Ovary (tissue), 10 donors: ENCODE results near the gene PABPC5. TPM values are rescaled to one million over a fixed set of nuclear protein-coding genes. Genes with fewer than 3 reads are reported as not detected.
A peak's percentile ranks its signal among the peaks of the same experiment; 100 is the strongest.

Experiments used
- DNase-seq, 5 donors: peaks; one replicate each; pipeline ENCODE4 v3.0.0-alpha.2; 2019 to 2020
- H3K27ac ChIP-seq, 2 donors: fragments of 200-600 bp; one replicate each; pipeline versions ENCODE4 v1.5.1 to v1.8.0; 2019 to 2022
- H3K27me3 ChIP-seq: fragments of 200-600 bp; one replicate; pipeline ENCODE4 v1.8.0; 2022
- H3K36me3 ChIP-seq: fragments of 200-600 bp; sonication (generic); one replicate; pipeline ENCODE4 v1.5.1; 2019
- H3K4me1 ChIP-seq: one replicate; pipeline ENCODE4 v1.8.1; 2013; ENCODE audit warnings: mild to moderate bottlenecking, moderate library complexity; ENCODE audit not compliant: insufficient read depth
- H3K4me3 ChIP-seq: fragments of 200-600 bp; sonication (generic); one replicate; pipeline ENCODE4 v1.5.1; 2017
- H3K9me3 ChIP-seq, 2 donors: fragments of 200-600 bp in 1 of 2; sonication (generic) in 1 of 2; one replicate each; pipeline versions ENCODE4 v1.5.1 to v1.8.1; 2013 to 2019; ENCODE audit warnings: mild to moderate bottlenecking in 1 of 2, moderate library complexity in 1 of 2
- EP300 ChIP-seq: sonication (generic); formaldehyde crosslinking; IDR thresholded peaks from one replicate; pipeline ENCODE4 v1.6.1; 2017; ENCODE audit warnings: antibody characterized with exemption
- POLR2A ChIP-seq: fragments of 450-650 bp; IDR thresholded peaks from one replicate; pipeline ENCODE4 v1.6.1; 2017; ENCODE audit warnings: antibody characterized with exemption, mild to moderate bottlenecking, moderate library complexity
- WGBS, 3 donors: extraction: QIAGEN DNeasy Blood & Tissue Kit in 1 of 3; methylation state at CpG; one replicate each; pipeline versions ENCODE4 v1.1.5 to v1.1.7; 2013 to 2017; 5-methylcytosine and 5-hydroxymethylcytosine counted together
- intact Hi-C, 4 donors: fragments of 100-400 bp; cut with DNase I; formaldehyde crosslinking; loops; one replicate each; pipeline versions ENCODE4 v1.11.0 to v1.15.1; 2022 to 2023
- long read RNA-seq, 3 donors: library from polyadenylated mRNA in 2 of 3; unstranded in 2 of 3; transcript quantifications; one replicate each; pipeline ENCODE4 v2.0.0 and lab custom pipeline, GENCODE V29; 2021 to 2026
- polyA plus RNA-seq, 2 donors: library from polyadenylated mRNA; stranded (reverse); fragments of 200-250 nt in 1 of 2; fragments of 350-450 nt in 1 of 2; fragmentation: Illumina TruSeq in 1 of 2; extraction: RNeasy Lipid Tissue Mini Kit (QIAGEN cat#74804) in 1 of 2; gene quantifications; one replicate each; pipeline ENCODE4 v1.2.3, GENCODE V29; 2013 to 2014
- small RNA-seq: library from RNA; depleted of rRNA; stranded (forward); fragments of <200 nt; gene quantifications from one replicate; pipeline ENCODE3, GENCODE V24; 2016
- total RNA-seq, 7 donors: library from RNA; depleted of rRNA in 2 of 7; stranded (reverse); fragments of >200 nt in 2 of 7; fragmentation: NEBNext Ultra II Directional in 3 of 7; extraction: Animal tissue kit (Norgen Biotek cat#: 25700) in 3 of 7; gene quantifications; one replicate each; pipeline versions ENCODE4 v1.1.0 to v1.2.4, GENCODE V29; 2016 to 2023
- TF ChIP-seq, protein P1 (sequence below), 3 donors: fragments of 450-650 bp in 2 of 3; fragments of 200-600 bp in 1 of 3; IDR thresholded peaks; one replicate each; pipeline versions ENCODE4 v1.5.1 to v1.8.0; 2016 to 2022; ENCODE audit warnings: antibody characterized with exemption in 3 of 3, mild to moderate bottlenecking in 1 of 3
- donor health status: DM: no; HTN: no; CAD: no; lungs with moderate emphysema.
- donor health status: DM: no; HTN: no; CAD: no.
- donor health status: Bipolar disorder and iron deficiency.
- donor health status: DM: yes; HTN: yes; CAD: no.
- donor health status: DM: no; HTN: no; CAD: no.
- donor health status: DM: yes; HTN: yes; CAD: no.

The PABPC5 gene
- total RNA-seq (10 to 100 TPM in 1 of 7 donors, 1 to 10 TPM in 6; 4.8 to 12.9 (median 7.1) TPM), polyA plus RNA-seq (1 to 10 TPM; 5.8 to 6.9 TPM)
- long read RNA-seq, donor 1, transcript PABPC5-201 (2 exons, 3,221 nt): major isoform, 12 of 25 reads
- long read RNA-seq, donor 1, partial matches to known transcripts: 0 of 25 reads
- long read RNA-seq, donor 1, other reads (novel, unspliced or antisense): 11 of 25 reads
- long read RNA-seq, donor 2, partial matches to known transcripts: 0 of 3 reads
- long read RNA-seq, donor 2, other reads (novel, unspliced or antisense): 0 of 3 reads
- long read RNA-seq, donor 3, transcript PABPC5-201 (2 exons, 3,221 nt): major isoform, 5 of 8 reads
- long read RNA-seq, donor 3, partial matches to known transcripts: 0 of 8 reads
- long read RNA-seq, donor 3, other reads (novel, unspliced or antisense): 3 of 8 reads

DNA sequence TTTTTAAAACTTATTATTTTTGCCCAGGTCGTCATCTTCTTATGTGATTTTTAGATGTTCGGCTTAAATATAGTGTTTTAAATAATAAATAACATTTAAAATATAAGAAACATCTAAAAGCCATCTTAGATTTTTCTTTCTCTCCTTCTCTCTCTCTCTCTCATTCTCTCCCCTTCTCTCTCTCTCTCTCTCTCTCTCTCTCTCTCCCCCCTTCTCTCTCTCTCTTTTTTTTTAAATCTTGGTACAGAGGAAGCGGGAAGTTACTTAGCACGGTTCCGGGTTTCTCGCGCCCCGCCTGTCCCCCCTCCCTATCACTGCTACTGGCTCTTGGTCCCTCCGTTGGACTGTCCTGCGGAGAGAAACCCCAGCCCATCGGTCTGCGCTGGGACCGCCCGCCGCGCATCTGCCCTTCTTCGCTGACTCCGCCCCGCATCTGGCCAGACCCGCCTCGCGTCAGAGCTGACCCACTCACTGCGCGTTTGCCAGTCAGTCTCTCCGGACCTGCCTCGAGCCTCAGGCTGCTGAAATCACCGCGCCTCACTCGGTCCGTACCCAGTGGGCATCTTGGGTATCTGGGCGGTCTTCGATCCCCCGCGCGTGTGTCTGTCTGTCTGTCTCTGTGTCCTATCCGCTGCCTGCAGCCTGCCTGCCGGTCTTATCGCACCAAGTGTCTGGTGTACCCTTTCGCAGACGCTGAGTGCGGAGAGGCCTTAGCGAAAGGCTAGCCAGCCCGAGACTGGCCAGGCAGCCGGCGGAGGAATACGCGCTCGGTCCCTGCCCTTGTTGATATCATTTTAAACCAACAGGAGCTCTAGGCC, at the start of gene PABPC5:
PABPC5 (plus strand) TSS at position 489 of the 818 bp plus-strand sequence. CDS start 739 bp downstream, outside the sequence.
- TF ChIP-seq POLR2A (peak; percentile 86), EP300 (no peak)
- intact Hi-C loops: no loop called here
- Histone ChIP-seq H3K27me3 (no peaks in the 10 kb centered on the region), H3K27ac (peak within 1 kb of the TSS; percentile 53 to 78), H3K36me3 (no peaks in the 10 kb centered on the region), H3K4me1 (no peaks in the 10 kb centered on the region), H3K4me3 (peak within 1 kb of the TSS; percentile 45), H3K9me3 (no peaks in the 10 kb centered on the region)
- peak; percentile 86 to 89 (median 89) for DNase-seq
- 7 to 14% (median 9%) methylated on average over 48 of the region's 48 CpGs for WGBS, 3 donors

DNA sequence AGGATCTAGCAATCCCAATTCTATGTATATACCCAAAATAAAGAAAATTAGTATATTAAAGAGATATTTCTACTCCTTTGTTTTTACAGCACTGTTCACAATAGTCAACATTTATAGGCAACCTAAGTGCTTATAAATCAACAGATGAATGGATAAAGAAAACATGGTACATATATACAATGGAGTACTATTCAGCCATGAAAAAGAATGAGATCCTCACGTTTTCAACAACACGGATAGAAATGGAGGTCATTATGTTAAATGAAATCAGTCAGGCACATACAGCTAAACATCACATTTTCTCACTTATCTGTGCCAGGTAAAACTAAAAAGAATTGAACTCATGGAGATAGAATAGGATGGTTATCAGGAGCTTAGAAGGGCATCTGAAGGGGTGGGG, 45.6 kb upstream of the PABPC5 start:
- no peak overlapping the region for H3K27ac ChIP-seq
- intact Hi-C loops: no loop called here
- H3K36me3 ChIP-seq: no peaks in the 10 kb centered on the region
- 71 to 75% (median 73%) methylated on average over 2 of the region's 2 CpGs for WGBS, 3 donors
- DNase-seq: no peak
- no peaks in the 10 kb centered on the region for H3K9me3 ChIP-seq
- H3K4me3 ChIP-seq: no peak overlapping the region
- H3K27me3 ChIP-seq: no peaks in the 10 kb centered on the region
- no peaks in the 10 kb centered on the region for H3K4me1 ChIP-seq
- no peak for TF ChIP-seq EP300
- TF ChIP-seq, protein P1, sequence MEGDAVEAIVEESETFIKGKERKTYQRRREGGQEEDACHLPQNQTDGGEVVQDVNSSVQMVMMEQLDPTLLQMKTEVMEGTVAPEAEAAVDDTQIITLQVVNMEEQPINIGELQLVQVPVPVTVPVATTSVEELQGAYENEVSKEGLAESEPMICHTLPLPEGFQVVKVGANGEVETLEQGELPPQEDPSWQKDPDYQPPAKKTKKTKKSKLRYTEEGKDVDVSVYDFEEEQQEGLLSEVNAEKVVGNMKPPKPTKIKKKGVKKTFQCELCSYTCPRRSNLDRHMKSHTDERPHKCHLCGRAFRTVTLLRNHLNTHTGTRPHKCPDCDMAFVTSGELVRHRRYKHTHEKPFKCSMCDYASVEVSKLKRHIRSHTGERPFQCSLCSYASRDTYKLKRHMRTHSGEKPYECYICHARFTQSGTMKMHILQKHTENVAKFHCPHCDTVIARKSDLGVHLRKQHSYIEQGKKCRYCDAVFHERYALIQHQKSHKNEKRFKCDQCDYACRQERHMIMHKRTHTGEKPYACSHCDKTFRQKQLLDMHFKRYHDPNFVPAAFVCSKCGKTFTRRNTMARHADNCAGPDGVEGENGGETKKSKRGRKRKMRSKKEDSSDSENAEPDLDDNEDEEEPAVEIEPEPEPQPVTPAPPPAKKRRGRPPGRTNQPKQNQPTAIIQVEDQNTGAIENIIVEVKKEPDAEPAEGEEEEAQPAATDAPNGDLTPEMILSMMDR (IDR thresholded peaks at IDR 0.05): no peak
- no peak for TF ChIP-seq POLR2A

DNA sequence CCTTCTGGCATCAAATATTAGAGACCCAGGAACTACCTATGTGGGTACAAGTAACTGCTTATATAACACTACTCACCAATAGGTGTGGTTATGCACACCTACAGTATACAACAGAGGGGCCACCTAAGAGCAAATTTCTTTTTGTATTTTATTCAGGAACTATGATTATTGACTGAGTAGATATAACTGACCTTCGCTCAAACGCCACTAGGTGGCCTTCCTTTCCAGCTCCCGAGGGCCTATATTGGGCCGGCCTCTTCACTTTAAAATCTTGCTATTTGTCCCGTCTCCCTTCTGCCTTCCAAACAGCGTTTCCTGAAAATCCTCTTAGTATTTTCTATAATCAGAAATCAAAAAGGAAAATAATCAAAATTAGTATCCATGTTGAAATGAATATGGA, 19.9 kb upstream of the PABPC5 start:
- no peaks in the 10 kb centered on the region for H3K36me3 ChIP-seq
- WGBS, 3 donors: 23% methylated on average over 6 of the region's 6 CpGs
- no peak overlapping the region for H3K27ac ChIP-seq
- no peaks in the 10 kb centered on the region for H3K27me3 ChIP-seq
- H3K4me3 ChIP-seq: no peak overlapping the region
- intact Hi-C loops: no loop called here
- TF ChIP-seq EP300 (no peak), POLR2A (no peak)
- TF ChIP-seq, protein P1 (IDR thresholded peaks at IDR 0.05): no peak
- no peaks in the 10 kb centered on the region for H3K9me3 ChIP-seq
- no peak for DNase-seq
- no peaks in the 10 kb centered on the region for H3K4me1 ChIP-seq

DNA sequence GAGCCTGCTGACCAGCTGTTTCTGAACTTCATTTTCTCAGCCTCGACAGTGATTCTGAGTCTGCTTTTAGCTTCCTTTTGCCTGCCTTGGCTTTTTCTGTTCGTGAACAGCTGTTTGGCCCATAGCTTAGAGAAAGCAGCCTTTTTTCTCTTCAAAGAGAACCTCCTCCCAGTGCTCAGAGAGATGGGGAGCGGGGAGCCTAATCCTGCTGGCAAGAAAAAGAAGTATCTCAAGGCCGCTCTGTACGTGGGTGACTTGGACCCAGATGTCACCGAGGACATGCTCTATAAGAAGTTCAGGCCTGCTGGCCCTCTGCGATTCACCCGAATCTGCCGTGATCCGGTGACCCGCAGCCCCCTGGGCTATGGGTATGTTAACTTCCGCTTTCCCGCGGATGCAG, 756 bp downstream of the PABPC5 start:
- H3K36me3 ChIP-seq: no peaks in the 10 kb centered on the region
- no peak for TF ChIP-seq POLR2A
- TF ChIP-seq EP300: no peak
- TF ChIP-seq, protein P1 (IDR thresholded peaks at IDR 0.05): no peak
- H3K27ac ChIP-seq: peak overlapping the region; percentile 53 to 78
- no peaks in the 10 kb centered on the region for H3K9me3 ChIP-seq
- peak in 4 of 5 donors; percentile 7 to 35 (median 29) for DNase-seq
- WGBS, 3 donors: 18 to 33% (median 32%) methylated on average over 14 of the region's 14 CpGs
- intact Hi-C loops: no loop called here
- no peaks in the 10 kb centered on the region for H3K27me3 ChIP-seq
- peak overlapping the region; percentile 45 for H3K4me3 ChIP-seq
- H3K4me1 ChIP-seq: no peaks in the 10 kb centered on the region

Small RNAs within 50 kb of the gene (small RNA-seq; reads per million reads assigned to genes)
- gene AL662874.1: not detected
